ENCODE measurements around the gene FIBP. TPM values are rescaled to one million over a fixed set of nuclear protein-coding genes. Genes with fewer than 3 reads are reported as not detected.
A peak's percentile ranks its signal among the peaks of the same experiment; 100 is the strongest.
"Not testable (repeated sequence)": the region's sequence is repeated elsewhere in the genome, so short reads cannot be mapped to it uniquely, and the experiment has no call there.

Gene FIBP
- total RNA-seq, 4 donors from 2014 or later = 69.4 to 103 (median 86.2) TPM

GRCh38 chr11:65895482-65895981 is 7.3 kb upstream of the FIBP start:
- no peak overlapping the region for H3K4me3 ChIP-seq (ENCODE audit: low read depth, poor library complexity, severe bottlenecking)
- 81 to 86% methylated on average over 5 of the region's 5 CpGs for WGBS, 2 donors
- intact Hi-C loops (cut with DNase I; ENCODE audit: low total_unique reads) = no loop called here
- TF ChIP-seq POLR2A (IDR thresholded peaks at IDR 0.05) (no peak), CTCF (IDR thresholded peaks at IDR 0.05) (no peak)
- DNase-seq (ENCODE audit: low spot score in 2 of 2) = no peak

GRCh38 chr11:65894034-65894591 is 5.8 kb upstream of the FIBP start:
- DNase-seq (ENCODE audit: low spot score in 2 of 2) = peak in 1 of 2 donors; percentile 87
- WGBS, 2 donors = 79 to 84% methylated on average over 14 to 16 of the region's 16 CpGs
- no peak overlapping the region for H3K4me3 ChIP-seq (ENCODE audit: low read depth, poor library complexity, severe bottlenecking)
- no peak for TF ChIP-seq CTCF (IDR thresholded peaks at IDR 0.05)
- TF ChIP-seq POLR2A (IDR thresholded peaks at IDR 0.05) = no peak
- intact Hi-C loops (cut with DNase I; ENCODE audit: low total_unique reads) = no loop called here

GRCh38 chr11:65892661-65893317 is 4.5 kb upstream of the FIBP start:
- 73 to 74% methylated on average over 10 of the region's 10 CpGs for WGBS, 2 donors
- no peak overlapping the region for H3K4me3 ChIP-seq (ENCODE audit: low read depth, poor library complexity, severe bottlenecking)
- DNase-seq (ENCODE audit: low spot score in 2 of 2) = no peak
- TF ChIP-seq POLR2A (IDR thresholded peaks at IDR 0.05) (no peak), CTCF (IDR thresholded peaks at IDR 0.05) (no peak)
- intact Hi-C loops (cut with DNase I; ENCODE audit: low total_unique reads) = no loop called here

- intact Hi-C loops (cut with DNase I; ENCODE audit: low total_unique reads); DNase-seq (ENCODE audit: low spot score in 2 of 2); H3K4me3 ChIP-seq (ENCODE audit: low read depth, poor library complexity, severe bottlenecking): not testable (repeated sequence)
- 64 to 66% methylated on average over 4 to 5 of the region's 5 CpGs for WGBS, 2 donors
Observed at GRCh38 chr11:65892137-65892540, 3.9 kb upstream of the FIBP start.

GRCh38 chr11:65891219-65892136 is 3.2 kb upstream of the FIBP start:
- intact Hi-C loops (cut with DNase I; ENCODE audit: low total_unique reads) = no loop called here
- peak in 1 of 2 donors; percentile 91 for DNase-seq (ENCODE audit: low spot score in 2 of 2)
- TF ChIP-seq POLR2A (IDR thresholded peaks at IDR 0.05) (no peak), CTCF (IDR thresholded peaks at IDR 0.05) (no peak)
- peak overlapping the region; percentile 58 for H3K4me3 ChIP-seq (ENCODE audit: low read depth, poor library complexity, severe bottlenecking)
- 18 to 20% methylated on average over 29 to 34 of the region's 57 CpGs for WGBS, 2 donors

Measured in lower leg skin (tissue), 4 donors.